GM12892 (cell line): ENCODE measurements around the gene NOL4L.

Experiments
- POLR2A ChIP-seq: IDR thresholded peaks from 2 replicates; pipeline ENCODE4 v1.6.1; 2011; ENCODE audit warnings: low read depth, low read length, control low read depth
- POLR2AphosphoS5 ChIP-seq: IDR thresholded peaks from 2 replicates; pipeline ENCODE4 v1.6.1; 2011; ENCODE audit warnings: low read depth, low read length, control low read depth
- TAF1 ChIP-seq: IDR thresholded peaks from 2 replicates; pipeline ENCODE4 v1.6.1; 2011; ENCODE audit warnings: low read depth, mild to moderate bottlenecking, control low read depth, low read length, borderline replicate concordance

DNA sequence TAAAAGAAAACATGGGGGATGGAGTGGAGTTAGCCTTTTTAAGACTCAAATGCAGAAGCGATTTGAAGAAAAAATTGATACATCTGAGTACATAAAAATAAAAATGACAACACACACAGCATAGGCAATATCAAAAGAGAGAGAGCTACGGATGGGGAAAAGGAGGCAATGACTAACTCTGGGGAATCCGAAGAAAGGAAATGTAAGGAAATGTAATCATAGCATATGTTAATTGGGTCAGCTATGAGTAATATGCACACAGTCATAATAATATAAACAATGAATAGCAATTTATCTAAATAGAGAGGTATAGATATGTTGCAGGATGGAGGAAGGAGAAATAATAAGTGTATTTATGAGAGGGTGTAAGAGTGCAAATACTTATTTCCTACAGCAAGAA lies 83.4 kb downstream of the NOL4L start:
- TF ChIP-seq POLR2A (no peak), TAF1 (no peak), POLR2AphosphoS5 (no peak)
